HepG2 (cell line): ENCODE results near the gene SEPTIN11. TPM values are rescaled to one million over a fixed set of nuclear protein-coding genes. Genes with fewer than 3 reads are reported as not detected.

Source experiments
- BRCA1 ChIP-seq: sonication (generic); formaldehyde crosslinking; IDR thresholded peaks from 2 replicates; pipeline ENCODE4 v1.4.0; 2020; ENCODE audit warnings: missing genetic modification reagents
- CBX2 ChIP-seq, 2 experiments: fragments of 200-600 bp in 1 of 2; sonication (generic); formaldehyde crosslinking in 1 of 2; IDR thresholded peaks; 2 replicates each; pipeline versions ENCODE4 v1.7.0 to v1.8.1; 2018 to 2022; ENCODE audit warnings: low read depth in 2 of 2, low read length in 1 of 2, mild to moderate bottlenecking in 1 of 2, missing genetic modification reagents in 1 of 2
- CEBPG ChIP-seq: IDR thresholded peaks from 2 replicates; pipeline ENCODE4 v1.6.1; 2016
- CHD4 ChIP-seq: fragments of 200-600 bp; sonication (generic); IDR thresholded peaks from 2 replicates; pipeline ENCODE4 v1.7.0; 2017; ENCODE audit warnings: mild to moderate bottlenecking, low read length, borderline replicate concordance
- CREB3 ChIP-seq: sonication (generic); formaldehyde crosslinking; IDR thresholded peaks from 2 replicates; pipeline ENCODE4 v1.5.0; 2020; ENCODE audit warnings: missing genetic modification reagents
- E2F2 ChIP-seq: sonication (generic); formaldehyde crosslinking; IDR thresholded peaks from 2 replicates; pipeline ENCODE4 v1.4.0; 2020; ENCODE audit warnings: missing genetic modification reagents, borderline replicate concordance
- ETV6 ChIP-seq: sonication (generic); formaldehyde crosslinking; conservative IDR thresholded peaks from 2 replicates; pipeline ENCODE4 v1.4.0; 2020; ENCODE audit warnings: missing genetic modification reagents
- JUND ChIP-seq: sonication (generic); formaldehyde crosslinking; IDR thresholded peaks from 2 replicates; pipeline ENCODE4 v1.8.0; 2022; ENCODE audit warnings: mild to moderate bottlenecking, missing genetic modification reagents
- KLF12 ChIP-seq: sonication (generic); formaldehyde crosslinking; IDR thresholded peaks from 2 replicates; pipeline ENCODE4 v1.4.0; 2020; ENCODE audit warnings: missing genetic modification reagents, borderline replicate concordance
- MTA3 ChIP-seq: sonication (generic); formaldehyde crosslinking; IDR thresholded peaks from 2 replicates; pipeline ENCODE4 v1.4.0; 2020; ENCODE audit warnings: missing genetic modification reagents
- SIX1 ChIP-seq: sonication (generic); formaldehyde crosslinking; IDR thresholded peaks from 2 replicates; pipeline ENCODE4 v1.4.0; 2020; ENCODE audit warnings: missing genetic modification reagents, borderline replicate concordance
- SIX4 ChIP-seq: sonication (generic); formaldehyde crosslinking; IDR thresholded peaks from 2 replicates; pipeline ENCODE4 v1.4.0; 2020; ENCODE audit warnings: missing genetic modification reagents
- SNRNP70 ChIP-seq: fragments of 200-400 bp; formaldehyde crosslinking; IDR thresholded peaks from 2 replicates; pipeline ENCODE4 v1.6.1; 2017; ENCODE audit warnings: mild to moderate bottlenecking, low read depth, low read length, moderate library complexity
- TOPORS ChIP-seq: sonication (generic); formaldehyde crosslinking; IDR thresholded peaks from 2 replicates; pipeline ENCODE4 v1.8.0; 2023; ENCODE audit warnings: mild to moderate bottlenecking, missing genetic modification reagents
- ZNF121 ChIP-seq: sonication (generic); formaldehyde crosslinking; IDR thresholded peaks from 2 replicates; pipeline ENCODE4 v1.5.0; 2020; ENCODE audit warnings: mild to moderate bottlenecking, missing genetic modification reagents
- ZNF136 ChIP-seq: sonication (generic); formaldehyde crosslinking; IDR thresholded peaks from 2 replicates; pipeline ENCODE4 v1.8.1; 2022; ENCODE audit warnings: low read depth, mild to moderate bottlenecking, moderate library complexity, missing genetic modification reagents
- ZNF282 ChIP-seq: fragments of 450-650 bp; IDR thresholded peaks from 2 replicates; pipeline ENCODE4 v1.6.1; 2018; ENCODE audit not compliant: partially characterized antibody
- ZNF510 ChIP-seq: sonication (generic); formaldehyde crosslinking; IDR thresholded peaks from 2 replicates; pipeline ENCODE4 v1.4.0; 2020; ENCODE audit warnings: low read depth, mild to moderate bottlenecking, missing genetic modification reagents
- ZNF577 ChIP-seq: sonication (generic); formaldehyde crosslinking; IDR thresholded peaks from 2 replicates; pipeline ENCODE4 v1.4.0; 2020; ENCODE audit warnings: mild to moderate bottlenecking, low read depth, missing genetic modification reagents, borderline replicate concordance
- ZSCAN30 ChIP-seq: sonication (generic); formaldehyde crosslinking; IDR thresholded peaks from 2 replicates; pipeline ENCODE4 v1.5.0; 2020; ENCODE audit warnings: mild to moderate bottlenecking, missing genetic modification reagents
- ZSCAN9 ChIP-seq: IDR thresholded peaks from 2 replicates; pipeline ENCODE4 v1.6.1; 2016; ENCODE audit warnings: borderline replicate concordance
- polyA plus RNA-seq, 8 experiments: library from polyadenylated mRNA; depleted of rRNA in 3 of 8; stranded (reverse) in 7 of 8; unstranded in 1 of 8; fragments of >200 nt; fragmentation: Illumina TruSeq in 4 of 8; extraction: Trizol in 4 of 8; gene quantifications; 2 replicates each; pipeline versions ENCODE4 v1.2.1 to v1.2.3, GENCODE V29; 2011 to 2016; ENCODE audit warnings: low read depth in 4 of 8, missing spikeins in 1 of 8, mixed read lengths in 1 of 8; ENCODE audit not compliant: insufficient read depth in 1 of 8
- total RNA-seq, 5 experiments: library from RNA; depleted of rRNA; stranded (reverse); fragments of >200 nt; fragmentation: Illumina TruSeq; extraction: Trizol; gene quantifications; 2 replicates each; pipeline ENCODE4 v1.2.3, GENCODE V29; 2016; ENCODE audit warnings: low read depth in 1 of 5
- TF ChIP-seq, protein P1 (sequence below): sonication (generic); formaldehyde crosslinking; IDR thresholded peaks from 2 replicates; pipeline ENCODE4 v1.5.1; 2020; ENCODE audit warnings: missing genetic modification reagents, mild to moderate bottlenecking, borderline replicate concordance

Gene SEPTIN11
- total and polyA plus RNA-seq, 2 of the 13 experiments (the other 11 are each of a cell fraction or from before 2014, with no cell fraction given): 28.9 to 47.3 TPM

GRCh38 chr4:76949276-76950051 is at the start of gene SEPTIN11 (continued):
- TF ChIP-seq CHD4: no peak
- TF ChIP-seq TOPORS: no peak
- TF ChIP-seq ZNF282: no peak
- no peak for TF ChIP-seq ZSCAN30 (CRISPR knock-in tag)
- TF ChIP-seq SIX1 (CRISPR knock-in tag): no peak
- no peak for TF ChIP-seq JUND (CRISPR knock-in tag)
- TF ChIP-seq ZNF510 (CRISPR knock-in tag): no peak; the same call in 1 of the 2 replicates
- no peak for TF ChIP-seq ETV6
- 0 out of 2 replicates have a peak, but pooled peaks have one; percentile 10 for TF ChIP-seq ZNF577 (CRISPR knock-in tag)
- peak; percentile 36; the same call in 1 of the 2 replicates for TF ChIP-seq SIX4
- peak; percentile 51; the same call in 1 of the 2 replicates for TF ChIP-seq KLF12 (CRISPR knock-in tag)
- peak; percentile 64 for TF ChIP-seq ZSCAN9 (CRISPR knock-in tag)
- TF ChIP-seq SNRNP70: no peak
- TF ChIP-seq CREB3: no peak; the same call in 1 of the 2 replicates
- no peak for TF ChIP-seq CBX2 (IDR thresholded peaks at IDR 0.05; ENCODE audit: low read depth, low read length)
- no peak for TF ChIP-seq CBX2 (CRISPR knock-in tag; IDR thresholded peaks at IDR 0.05; ENCODE audit: low read depth)
- no peak for TF ChIP-seq ZNF136
- no peak for TF ChIP-seq ZNF121 (CRISPR knock-in tag)
- TF ChIP-seq CEBPG: peak; percentile 28; the same call in 1 of the 2 replicates
- no peak for TF ChIP-seq BRCA1 (CRISPR knock-in tag)
- TF ChIP-seq E2F2 (CRISPR knock-in tag): peak; percentile 10; the same call in 1 of the 2 replicates
- TF ChIP-seq MTA3 (CRISPR knock-in tag): no peak
- TF ChIP-seq, protein P1, sequence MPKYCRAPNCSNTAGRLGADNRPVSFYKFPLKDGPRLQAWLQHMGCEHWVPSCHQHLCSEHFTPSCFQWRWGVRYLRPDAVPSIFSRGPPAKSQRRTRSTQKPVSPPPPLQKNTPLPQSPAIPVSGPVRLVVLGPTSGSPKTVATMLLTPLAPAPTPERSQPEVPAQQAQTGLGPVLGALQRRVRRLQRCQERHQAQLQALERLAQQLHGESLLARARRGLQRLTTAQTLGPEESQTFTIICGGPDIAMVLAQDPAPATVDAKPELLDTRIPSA (CRISPR knock-in tag): peak; percentile 13; the same call in 1 of the 2 replicates
